ENCODE measurements around the gene TXN2. TPM values are rescaled to one million over a fixed set of nuclear protein-coding genes. Genes with fewer than 3 reads are reported as not detected.
A peak's percentile ranks its signal among the peaks of the same experiment; 100 is the strongest.

TXN2 gene
- total RNA-seq, 4 donors from 2014 or later: 64.9 to 122 (median 86.0) TPM

- ATAC-seq (no peak), DNase-seq (no peak)
- H3K4me3 ChIP-seq: no peak overlapping the region
- H3K4me1 ChIP-seq: no peaks in the 10 kb centered on the region
- in situ Hi-C loops (cut with MboI; ENCODE audit: low sequenced_read_pairs in 4 of 4): no loop called here
- TF ChIP-seq POLR2A (IDR thresholded peaks at IDR 0.05): no peak
- TF ChIP-seq CTCF (IDR thresholded peaks at IDR 0.05 in 4 of 5, conservative IDR thresholded peaks at IDR 0.05 in 1 of 5): no peak
- H3K9me3 ChIP-seq: no peaks in the 10 kb centered on the region
- intact Hi-C loops (cut with DNase I; ENCODE audit: low total_unique reads): no loop called here
- peaks cover 0 to 10% of the 10 kb centered on the region in 2 donors for H3K36me3 ChIP-seq
- no peaks in the 10 kb centered on the region for H3K27me3 ChIP-seq
- no peak overlapping the region for H3K27ac ChIP-seq
These were observed 9.7 kb upstream of the TXN2 start for GRCh38 chr22:36491155-36491554.

GRCh38 chr22:36486619-36487384 lies 5.4 kb upstream of the TXN2 start:
- Histone ChIP-seq H3K27ac (no peak overlapping the region), H3K36me3 (peaks cover 0 to 7% of the 10 kb centered on the region in 2 donors), H3K4me1 (peaks cover 5 to 6% of the 10 kb centered on the region in 2 donors), H3K4me3 (no peak overlapping the region), H3K9me3 (no peaks in the 10 kb centered on the region), H3K27me3 (no peaks in the 10 kb centered on the region)
- in situ Hi-C loops (cut with MboI; ENCODE audit: low sequenced_read_pairs in 4 of 4) (no loop called here), intact Hi-C loops (cut with DNase I; ENCODE audit: low total_unique reads) (no loop called here)
- TF ChIP-seq POLR2A (IDR thresholded peaks at IDR 0.05) (no peak), CTCF (IDR thresholded peaks at IDR 0.05 in 4 of 5, conservative IDR thresholded peaks at IDR 0.05 in 1 of 5) (peak; percentile 43 to 69 (median 61))
- DNase-seq (no peak), ATAC-seq (no peak)

GRCh38 chr22:36480941-36481392 lies 473 bp downstream of the TXN2 start:
- Histone ChIP-seq H3K4me1 (peaks cover 16 to 24% of the 10 kb centered on the region in 2 donors), H3K4me3 (peak overlapping the region; percentile 72 to 97 (median 84)), H3K27ac (peak overlapping the region; percentile 94 to 99 (median 98)), H3K27me3 (no peaks in the 10 kb centered on the region), H3K36me3 (peaks cover 0 to 43% of the 10 kb centered on the region in 2 donors), H3K9me3 (no peaks in the 10 kb centered on the region)
- intact Hi-C loops (cut with DNase I; ENCODE audit: low total_unique reads) (no loop called here), in situ Hi-C loops (cut with MboI; ENCODE audit: low sequenced_read_pairs in 4 of 4) (no loop called here)
- DNase-seq (no peak), ATAC-seq (no peak)
- no peak for TF ChIP-seq POLR2A (IDR thresholded peaks at IDR 0.05)
- TF ChIP-seq CTCF (IDR thresholded peaks at IDR 0.05 in 4 of 5, conservative IDR thresholded peaks at IDR 0.05 in 1 of 5): no peak

GRCh38 chr22:36478966-36479365 lies 2.5 kb downstream of the TXN2 start:
- Histone ChIP-seq H3K4me3 (no peak overlapping the region), H3K9me3 (no peaks in the 10 kb centered on the region), H3K27me3 (no peaks in the 10 kb centered on the region), H3K4me1 (peaks cover 20 to 28% of the 10 kb centered on the region in 2 donors), H3K36me3 (peaks cover 0 to 63% of the 10 kb centered on the region in 2 donors), H3K27ac (peak overlapping the region in 3 of 4 donors; percentile 33 to 56 (median 42))
- in situ Hi-C loops (cut with MboI; ENCODE audit: low sequenced_read_pairs in 4 of 4) (loop anchor here (5.0 kb wide), 2 partner anchors 172 to 182 kb away; no protein-coding TSS in a partner anchor), intact Hi-C loops (cut with DNase I; ENCODE audit: low total_unique reads) (no loop called here)
- TF ChIP-seq POLR2A (IDR thresholded peaks at IDR 0.05) (no peak), CTCF (IDR thresholded peaks at IDR 0.05 in 4 of 5, conservative IDR thresholded peaks at IDR 0.05 in 1 of 5) (no peak)
- ATAC-seq: no peak
- DNase-seq: no peak
